Loucy (cell line): ENCODE measurements around the gene MACROD2.

Experiments used
- CTCF ChIP-seq: fragments of 200-600 bp; sonication (generic); conservative IDR thresholded peaks from 2 replicates; pipeline ENCODE4 v1.5.1; 2014; ENCODE audit warnings: mild to moderate bottlenecking, antibody characterized with exemption, low read length
- EZH2phosphoT487 ChIP-seq: fragments of 200-600 bp; IDR thresholded peaks from 2 replicates; pipeline ENCODE4 v1.6.1; 2018; ENCODE audit warnings: antibody characterized with exemption, mild to moderate bottlenecking, moderate library complexity, borderline replicate concordance

- TF ChIP-seq CTCF = no peak
- no peak for TF ChIP-seq EZH2phosphoT487
Measured at GRCh38 chr20:14732343-14732742, 737.0 kb downstream of the MACROD2 start.
